ENCODE measurements around the gene BLVRA.
"Not testable (repeated sequence)": the region's sequence is repeated elsewhere in the genome, so short reads cannot be mapped to it uniquely, and the experiment has no call there.

- TF ChIP-seq, protein P1, sequence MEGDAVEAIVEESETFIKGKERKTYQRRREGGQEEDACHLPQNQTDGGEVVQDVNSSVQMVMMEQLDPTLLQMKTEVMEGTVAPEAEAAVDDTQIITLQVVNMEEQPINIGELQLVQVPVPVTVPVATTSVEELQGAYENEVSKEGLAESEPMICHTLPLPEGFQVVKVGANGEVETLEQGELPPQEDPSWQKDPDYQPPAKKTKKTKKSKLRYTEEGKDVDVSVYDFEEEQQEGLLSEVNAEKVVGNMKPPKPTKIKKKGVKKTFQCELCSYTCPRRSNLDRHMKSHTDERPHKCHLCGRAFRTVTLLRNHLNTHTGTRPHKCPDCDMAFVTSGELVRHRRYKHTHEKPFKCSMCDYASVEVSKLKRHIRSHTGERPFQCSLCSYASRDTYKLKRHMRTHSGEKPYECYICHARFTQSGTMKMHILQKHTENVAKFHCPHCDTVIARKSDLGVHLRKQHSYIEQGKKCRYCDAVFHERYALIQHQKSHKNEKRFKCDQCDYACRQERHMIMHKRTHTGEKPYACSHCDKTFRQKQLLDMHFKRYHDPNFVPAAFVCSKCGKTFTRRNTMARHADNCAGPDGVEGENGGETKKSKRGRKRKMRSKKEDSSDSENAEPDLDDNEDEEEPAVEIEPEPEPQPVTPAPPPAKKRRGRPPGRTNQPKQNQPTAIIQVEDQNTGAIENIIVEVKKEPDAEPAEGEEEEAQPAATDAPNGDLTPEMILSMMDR (conservative IDR thresholded peaks at IDR 0.05 in 1 of 2, IDR thresholded peaks at IDR 0.05 in 1 of 2; ENCODE audit: low read depth in 1 of 2, low read length in 2 of 2), result not testable (repeated sequence)
- TF ChIP-seq EZH2 (IDR thresholded peaks at IDR 0.05; ENCODE audit: low read length, missing control alignments), result not testable (repeated sequence)
Measured at GRCh38 chr7:43778293-43779044, 20.0 kb downstream of the BLVRA start.
